Spleen (tissue), 11 donors: Measurements from ENCODE around the gene RIPOR2. TPM values are rescaled to one million over a fixed set of nuclear protein-coding genes. Genes with fewer than 3 reads are reported as not detected.

Experiments used
- DNase-seq: peaks from one replicate; pipeline ENCODE4 v3.0.0-alpha.2; 2020
- H3K27ac ChIP-seq, 8 donors: fragments of 200-600 bp; sonication (generic) in 7 of 8; 1 replicate in 4 of 8; 2 replicates in 4 of 8; pipeline versions ENCODE4 v1.5.0 to v1.8.0; 2016 to 2021; ENCODE audit warnings: inconsistent platforms in 4 of 8, mild to moderate bottlenecking in 4 of 8, moderate library complexity in 1 of 8
- H3K27me3 ChIP-seq, 7 donors: fragments of 200-600 bp; sonication (generic) in 6 of 7; replicated peaks in 1 of 7; 1 replicate in 4 of 7; 2 replicates in 3 of 7; pipeline versions ENCODE4 v1.5.0 to v1.8.0; 2016 to 2021; ENCODE audit warnings: inconsistent platforms in 3 of 7, mild to moderate bottlenecking in 1 of 7
- H3K36me3 ChIP-seq, 6 donors: fragments of 200-600 bp; sonication (generic) in 5 of 6; 1 replicate in 4 of 6; 2 replicates in 2 of 6; pipeline versions ENCODE4 v1.5.0 to v1.8.0; 2016 to 2021; ENCODE audit warnings: inconsistent platforms in 2 of 6
- H3K4me1 ChIP-seq, 6 donors: fragments of 200-600 bp; sonication (generic) in 5 of 6; 1 replicate in 3 of 6; 2 replicates in 3 of 6; pipeline versions ENCODE4 v1.5.0 to v1.8.0; 2016 to 2021; ENCODE audit warnings: inconsistent platforms in 3 of 6
- H3K4me3 ChIP-seq, 8 donors: fragments of 200-600 bp; sonication (generic) in 7 of 8; 1 replicate in 4 of 8; 2 replicates in 4 of 8; pipeline versions ENCODE4 v1.5.0 to v1.8.0; 2016 to 2021; ENCODE audit warnings: inconsistent platforms in 4 of 8, mild to moderate bottlenecking in 4 of 8, moderate library complexity in 2 of 8
- H3K9me3 ChIP-seq, 8 donors: fragments of 200-600 bp; sonication (generic) in 7 of 8; 1 replicate in 4 of 8; 2 replicates in 4 of 8; pipeline versions ENCODE4 v1.5.0 to v1.8.0; 2016 to 2021; ENCODE audit warnings: inconsistent platforms in 4 of 8
- POLR2A ChIP-seq, 3 donors: fragments of 450-650 bp; IDR thresholded peaks; one replicate each; pipeline ENCODE4 v1.5.1; 2017; ENCODE audit warnings: antibody characterized with exemption in 3 of 3, mild to moderate bottlenecking in 1 of 3
- POLR2AphosphoS5 ChIP-seq, 3 donors: sonication (generic); formaldehyde crosslinking; IDR thresholded peaks; one replicate each; pipeline ENCODE4 v1.5.1; 2017; ENCODE audit warnings: antibody characterized with exemption in 3 of 3
- WGBS, 5 donors: extraction: QIAGEN DNeasy Blood & Tissue Kit in 3 of 5; methylation state at CpG; one replicate each; pipeline versions ENCODE4 v1.1.5 to v1.1.7; 2013 to 2018; 5-methylcytosine and 5-hydroxymethylcytosine counted together
- intact Hi-C: fragments of 100-400 bp; cut with DNase I; formaldehyde crosslinking; loops from one replicate; pipeline ENCODE4 v1.15.0; 2023; ENCODE audit warnings: low total_unique reads
- polyA plus RNA-seq, 3 donors: library from polyadenylated mRNA; stranded (reverse); fragments of 200-250 nt; gene quantifications; one replicate each; pipeline ENCODE4 v1.2.1, GENCODE V29; 2013
- total RNA-seq, 7 donors: library from RNA; depleted of rRNA in 3 of 7; stranded (reverse); fragments of >200 nt in 3 of 7; fragmentation: NEBNext Ultra II Directional in 4 of 7; extraction: Animal tissue kit (Norgen Biotek cat#: 25700) in 4 of 7; gene quantifications; one replicate each; pipeline versions ENCODE4 v1.1.0 to v1.2.1, GENCODE V29; 2016 to 2021
- TF ChIP-seq, protein P1 (sequence below), 11 experiments: fragments of 200-600 bp in 7 of 11; fragments of 450-650 bp in 4 of 11; sonication (generic) in 4 of 11; IDR thresholded peaks in 8 of 11; conservative IDR thresholded peaks in 3 of 11; 1 replicate in 7 of 11; 2 replicates in 4 of 11; pipeline versions ENCODE4 v1.4.0 to v1.8.0; 2016 to 2021; ENCODE audit warnings: antibody characterized with exemption in 11 of 11, inconsistent platforms in 4 of 11, mild to moderate bottlenecking in 1 of 11
- donor health status: healthy with polysubstance abuse.
- donor health status: DM: no; HTN: no; CAD: no; lungs with moderate emphysema.
- donor health status: DM: no; HTN: no; CAD: no.
- donor health status: Bipolar disorder and iron deficiency.
- donor health status: healthy.
- donor health status: DM: no; HTN: no; CAD: no.
- donor health status: DM: yes; HTN: yes; CAD: no.

RIPOR2 gene
- total and polyA plus RNA-seq, 10 donors, result 40.6 to 247 (median 147) TPM

DNA sequence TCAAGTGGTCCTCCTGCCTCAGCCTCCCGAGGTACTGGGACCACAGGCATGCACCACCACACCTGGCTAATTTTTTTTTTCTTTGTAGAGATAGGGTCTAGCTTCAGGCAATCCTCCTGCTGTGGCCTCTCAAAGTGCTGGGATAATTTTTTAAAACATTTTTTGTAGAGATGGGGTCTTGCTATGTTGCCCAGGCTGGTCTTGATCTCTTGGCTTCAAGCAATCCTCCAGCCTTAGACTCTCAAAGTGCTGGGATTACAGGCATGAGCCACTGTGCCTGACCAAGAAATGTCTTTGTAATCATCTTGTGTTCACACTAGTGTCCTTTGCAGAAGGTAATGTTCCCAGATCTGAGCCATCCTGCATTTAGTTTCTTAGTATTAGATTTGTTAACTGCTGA, 61.6 kb downstream of the RIPOR2 start:
- 87 to 100% (median 91%) methylated on average over 1 of the region's 1 CpG for WGBS, 5 donors
- TF ChIP-seq POLR2AphosphoS5 (IDR thresholded peaks at IDR 0.05) (no peak), POLR2A (IDR thresholded peaks at IDR 0.05) (no peak)
- TF ChIP-seq, protein P1, sequence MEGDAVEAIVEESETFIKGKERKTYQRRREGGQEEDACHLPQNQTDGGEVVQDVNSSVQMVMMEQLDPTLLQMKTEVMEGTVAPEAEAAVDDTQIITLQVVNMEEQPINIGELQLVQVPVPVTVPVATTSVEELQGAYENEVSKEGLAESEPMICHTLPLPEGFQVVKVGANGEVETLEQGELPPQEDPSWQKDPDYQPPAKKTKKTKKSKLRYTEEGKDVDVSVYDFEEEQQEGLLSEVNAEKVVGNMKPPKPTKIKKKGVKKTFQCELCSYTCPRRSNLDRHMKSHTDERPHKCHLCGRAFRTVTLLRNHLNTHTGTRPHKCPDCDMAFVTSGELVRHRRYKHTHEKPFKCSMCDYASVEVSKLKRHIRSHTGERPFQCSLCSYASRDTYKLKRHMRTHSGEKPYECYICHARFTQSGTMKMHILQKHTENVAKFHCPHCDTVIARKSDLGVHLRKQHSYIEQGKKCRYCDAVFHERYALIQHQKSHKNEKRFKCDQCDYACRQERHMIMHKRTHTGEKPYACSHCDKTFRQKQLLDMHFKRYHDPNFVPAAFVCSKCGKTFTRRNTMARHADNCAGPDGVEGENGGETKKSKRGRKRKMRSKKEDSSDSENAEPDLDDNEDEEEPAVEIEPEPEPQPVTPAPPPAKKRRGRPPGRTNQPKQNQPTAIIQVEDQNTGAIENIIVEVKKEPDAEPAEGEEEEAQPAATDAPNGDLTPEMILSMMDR (IDR thresholded peaks at IDR 0.05 in 8 of 11, conservative IDR thresholded peaks at IDR 0.05 in 3 of 11), result no peak
- peaks cover 0 to 100% (median 56%) of the 10 kb centered on the region in 6 donors for H3K36me3 ChIP-seq
- peak overlapping the region in 1 of 8 donors; percentile 32 for H3K27ac ChIP-seq
- no peaks in the 10 kb centered on the region for H3K27me3 ChIP-seq
- intact Hi-C loops, result no loop called here
- DNase-seq, result no peak
- H3K4me1 ChIP-seq, result peaks cover 0 to 29% (median 1%) of the 10 kb centered on the region in 6 donors
- H3K4me3 ChIP-seq, result no peak overlapping the region
- peaks cover 0 to 18% (median 9%) of the 10 kb centered on the region in 8 donors for H3K9me3 ChIP-seq

DNA sequence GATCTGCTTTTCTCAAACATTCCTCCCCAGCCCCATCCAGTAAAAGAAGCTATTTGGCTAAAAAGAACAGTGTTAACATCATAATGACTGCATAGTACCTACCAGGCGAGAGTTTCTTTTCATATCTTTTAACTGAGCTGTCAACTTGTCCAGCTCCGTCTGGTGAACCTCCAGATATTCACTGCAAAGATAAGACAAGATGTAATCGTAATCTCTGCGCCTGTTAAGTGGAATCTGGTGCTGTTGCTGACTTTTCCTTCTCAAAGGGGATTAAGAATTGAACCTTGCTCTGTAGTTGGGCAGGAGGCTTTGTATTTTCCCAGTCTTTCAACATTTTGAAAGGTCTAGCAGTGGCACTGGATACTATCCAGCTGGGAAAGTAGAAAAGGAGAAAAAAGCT, 63.0 kb downstream of the RIPOR2 start:
- DNase-seq, result no peak
- TF ChIP-seq POLR2AphosphoS5 (IDR thresholded peaks at IDR 0.05) (no peak), POLR2A (IDR thresholded peaks at IDR 0.05) (no peak)
- TF ChIP-seq, protein P1 (IDR thresholded peaks at IDR 0.05 in 8 of 11, conservative IDR thresholded peaks at IDR 0.05 in 3 of 11), result no peak
- no peak overlapping the region for H3K27ac ChIP-seq
- H3K36me3 ChIP-seq, result peaks cover 0 to 100% (median 68%) of the 10 kb centered on the region in 6 donors
- intact Hi-C loops, result no loop called here
- peaks cover 0 to 24% (median 1%) of the 10 kb centered on the region in 6 donors for H3K4me1 ChIP-seq
- H3K9me3 ChIP-seq, result peaks cover 0 to 11% (median 8%) of the 10 kb centered on the region in 8 donors
- H3K4me3 ChIP-seq, result no peak overlapping the region
- WGBS, 5 donors, result 91 to 96% (median 95%) methylated on average over 4 of the region's 4 CpGs
- H3K27me3 ChIP-seq, result no peaks in the 10 kb centered on the region

DNA sequence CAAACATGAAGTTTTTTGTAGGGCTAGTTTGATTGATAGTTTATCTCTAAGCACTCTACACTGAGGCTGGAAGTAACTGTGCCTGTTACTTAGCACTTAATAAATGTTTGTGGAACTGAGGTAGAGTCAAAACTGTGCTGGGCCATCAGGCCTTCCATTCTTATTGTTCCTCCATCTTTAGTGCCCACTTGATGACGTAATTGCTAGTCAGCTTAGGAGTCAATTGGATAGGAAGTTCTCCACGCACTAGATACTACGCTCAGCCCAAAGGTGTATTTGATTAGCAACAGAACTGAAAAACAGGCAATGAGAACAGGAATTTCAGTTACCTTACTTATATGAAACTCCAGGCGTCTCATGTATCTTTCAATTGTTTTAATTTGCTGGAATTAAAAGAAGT, 67.0 kb downstream of the RIPOR2 start:
- TF ChIP-seq POLR2AphosphoS5 (IDR thresholded peaks at IDR 0.05) (no peak), POLR2A (IDR thresholded peaks at IDR 0.05) (no peak)
- TF ChIP-seq, protein P1 (IDR thresholded peaks at IDR 0.05 in 8 of 11, conservative IDR thresholded peaks at IDR 0.05 in 3 of 11), result no peak
- H3K27me3 ChIP-seq, result no peaks in the 10 kb centered on the region

DNA sequence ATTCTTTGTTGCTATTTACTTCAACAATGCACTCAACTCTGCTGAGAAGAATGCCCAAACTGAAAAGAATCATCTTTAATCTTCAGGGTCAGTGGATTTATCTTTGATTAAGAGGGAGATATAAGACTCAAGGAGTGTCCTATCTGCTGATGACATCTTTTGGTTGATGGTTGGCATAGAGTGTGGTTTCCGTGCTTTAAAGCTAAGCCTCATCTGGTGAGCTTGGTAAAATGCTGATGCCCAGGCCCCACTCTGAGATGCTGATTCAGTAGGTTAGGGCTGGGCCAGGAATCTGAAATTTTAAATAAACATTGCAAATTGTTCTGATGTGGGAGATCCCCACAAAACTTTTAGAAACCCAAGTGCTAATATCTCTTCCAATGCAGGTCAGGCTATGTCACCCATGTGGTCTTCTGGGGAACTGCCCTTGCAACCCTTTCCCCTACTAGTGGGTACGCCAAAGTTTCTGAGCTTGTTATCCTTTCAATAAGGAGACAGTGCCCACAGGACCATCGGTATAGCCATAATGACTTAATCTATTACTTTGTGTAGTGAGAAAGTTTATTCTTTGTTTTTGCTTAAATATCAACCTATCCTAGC, 68.6 kb downstream of the RIPOR2 start:
- Histone ChIP-seq H3K36me3 (peaks cover 0 to 100% (median 69%) of the 10 kb centered on the region in 6 donors), H3K27ac (peak overlapping the region in 1 of 8 donors; percentile 23), H3K4me3 (no peak overlapping the region), H3K9me3 (no peaks in the 10 kb centered on the region), H3K4me1 (peaks cover 0 to 50% (median 14%) of the 10 kb centered on the region in 6 donors), H3K27me3 (no peaks in the 10 kb centered on the region)
- 89 to 97% (median 92%) methylated on average over 3 of the region's 3 CpGs for WGBS, 5 donors
- TF ChIP-seq POLR2AphosphoS5 (IDR thresholded peaks at IDR 0.05) (peak in 1 of 3 donors; percentile 13), POLR2A (IDR thresholded peaks at IDR 0.05) (no peak)
- intact Hi-C loops, result no loop called here
- DNase-seq, result no peak

More for the DNA sequence above, 67.0 kb downstream of the RIPOR2 start:
- DNase-seq, result no peak
- peak overlapping the region in 2 of 8 donors; percentile 26 to 33 for H3K27ac ChIP-seq
- intact Hi-C loops, result no loop called here
- H3K4me1 ChIP-seq, result peaks cover 0 to 34% (median under 1%) of the 10 kb centered on the region in 6 donors
- H3K36me3 ChIP-seq, result peaks cover 0 to 100% (median 70%) of the 10 kb centered on the region in 6 donors
- H3K4me3 ChIP-seq, result no peak overlapping the region
- 93 to 98% (median 97%) methylated on average over 4 of the region's 4 CpGs for WGBS, 5 donors
- H3K9me3 ChIP-seq, result no peaks in the 10 kb centered on the region
